Lung (tissue), 12 donors: ENCODE results near the gene NPRL2. TPM values are rescaled to one million over a fixed set of nuclear protein-coding genes. Genes with fewer than 3 reads are reported as not detected.

Experiments used
- ATAC-seq: fragments of 200-7000 bp; cut with Tn5 transposase; one replicate; pipeline ENCODE4 v1.9.1; 2020; ENCODE audit warnings: moderate number of reproducible peaks; ENCODE audit not compliant: insufficient read depth, low FRiP score
- DNase-seq, 3 donors: peaks; one replicate each; pipeline ENCODE4 v3.0.0-alpha.2; 2013 to 2017
- H3K27ac ChIP-seq, 2 donors: one replicate each; pipeline ENCODE4 v1.5.1; 2013; ENCODE audit warnings: mild to moderate bottlenecking in 2 of 2, moderate library complexity in 2 of 2, control low read depth in 1 of 2, inconsistent platforms in 1 of 2, low read depth in 1 of 2, low read length in 1 of 2
- H3K27me3 ChIP-seq, 3 donors: one replicate each; pipeline ENCODE4 v1.5.1; 2013; ENCODE audit warnings: low read length in 2 of 3; ENCODE audit not compliant: control insufficient read depth in 3 of 3, insufficient read depth in 3 of 3
- H3K36me3 ChIP-seq, 4 donors: one replicate each; pipeline ENCODE4 v1.5.1; 2013; ENCODE audit warnings: low read length in 4 of 4, mild to moderate bottlenecking in 1 of 4, moderate library complexity in 1 of 4; ENCODE audit not compliant: control insufficient read depth in 4 of 4, insufficient read depth in 4 of 4
- H3K4me1 ChIP-seq, 5 donors: one replicate each; pipeline ENCODE4 v1.5.1; 2013; ENCODE audit warnings: low read length in 5 of 5, mild to moderate bottlenecking in 2 of 5, moderate library complexity in 1 of 5; ENCODE audit not compliant: control insufficient read depth in 5 of 5, insufficient read depth in 5 of 5
- H3K4me3 ChIP-seq: one replicate; pipeline ENCODE4 v1.5.1; 2013; ENCODE audit warnings: mild to moderate bottlenecking, control low read depth, moderate library complexity
- H3K9ac ChIP-seq, 2 donors: one replicate each; pipeline ENCODE4 v1.5.1; 2013; ENCODE audit warnings: low read length in 2 of 2, control low read depth in 1 of 2; ENCODE audit not compliant: insufficient read depth in 1 of 2
- H3K9me3 ChIP-seq, 4 donors: one replicate each; pipeline ENCODE4 v1.5.1; 2013; ENCODE audit warnings: low read length in 3 of 4, mild to moderate bottlenecking in 1 of 4, moderate library complexity in 1 of 4; ENCODE audit not compliant: control insufficient read depth in 4 of 4, insufficient read depth in 3 of 4
- WGBS, 2 donors: extraction: QIAGEN DNeasy Blood & Tissue Kit; methylation state at CpG; one replicate each; pipeline ENCODE4 v1.1.7; 2013; 5-methylcytosine and 5-hydroxymethylcytosine counted together
- polyA plus RNA-seq, 2 donors: library from polyadenylated mRNA; stranded (reverse); fragments of 200-250 nt; gene quantifications; one replicate each; pipeline ENCODE4 v1.2.1, GENCODE V29; 2013
- total RNA-seq, 2 donors: library from RNA; depleted of rRNA in 1 of 2; stranded (reverse); fragments of >200 nt in 1 of 2; gene quantifications; one replicate each; pipeline ENCODE4 v1.2.1, GENCODE V29; 2014 to 2021
- TF ChIP-seq, protein P1 (sequence below): IDR thresholded peaks from 2 replicates; pipeline ENCODE4 v1.5.1; 2012; ENCODE audit warnings: mild to moderate bottlenecking; ENCODE audit errors: control extremely low read depth, extremely low read depth
- donor health status: control.
- donor health status: control.
- donor health status: Bipolar disorder and iron deficiency.
- donor health status: healthy.
- donor health status: DM: yes; HTN: yes; CAD: no.

NPRL2 gene
- total and polyA plus RNA-seq, 4 donors: 12.7 to 21.9 (median 17.2) TPM

DNA sequence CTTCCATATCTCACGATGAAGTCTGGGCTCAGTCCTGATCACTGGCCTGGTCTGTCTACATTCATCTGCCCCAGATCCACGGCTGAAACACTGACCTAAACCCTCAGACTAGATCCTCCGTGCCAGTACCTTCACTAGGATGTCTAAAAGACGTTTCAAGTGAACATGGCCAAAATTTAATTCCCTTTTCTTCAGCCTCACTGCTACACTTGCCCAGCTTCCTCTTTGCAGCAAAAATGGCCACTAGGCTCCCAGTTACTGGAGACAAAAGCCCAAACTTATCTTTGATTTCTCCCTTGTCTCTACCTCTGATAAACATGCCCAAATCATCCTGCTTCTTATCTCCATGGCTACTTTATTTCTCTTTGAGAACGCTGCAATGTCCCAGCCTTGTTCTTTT, 11.6 kb downstream of the NPRL2 start:
- WGBS, 2 donors: 26 to 56% methylated on average over 5 of the region's 5 CpGs
- Histone ChIP-seq H3K9ac (peak overlapping the region in 1 of 2 donors; percentile 65), H3K27me3 (peaks cover 0 to 5% (median 0%) of the 10 kb centered on the region in 3 donors), H3K4me1 (peaks cover 10 to 58% (median 21%) of the 10 kb centered on the region in 5 donors), H3K27ac (peak overlapping the region in 1 of 2 donors; percentile 96), H3K9me3 (no peaks in the 10 kb centered on the region), H3K4me3 (no peak overlapping the region), H3K36me3 (peaks cover 0 to 5% (median 0%) of the 10 kb centered on the region in 4 donors)
- ATAC-seq: no peak
- no peak for DNase-seq
- TF ChIP-seq, protein P1, sequence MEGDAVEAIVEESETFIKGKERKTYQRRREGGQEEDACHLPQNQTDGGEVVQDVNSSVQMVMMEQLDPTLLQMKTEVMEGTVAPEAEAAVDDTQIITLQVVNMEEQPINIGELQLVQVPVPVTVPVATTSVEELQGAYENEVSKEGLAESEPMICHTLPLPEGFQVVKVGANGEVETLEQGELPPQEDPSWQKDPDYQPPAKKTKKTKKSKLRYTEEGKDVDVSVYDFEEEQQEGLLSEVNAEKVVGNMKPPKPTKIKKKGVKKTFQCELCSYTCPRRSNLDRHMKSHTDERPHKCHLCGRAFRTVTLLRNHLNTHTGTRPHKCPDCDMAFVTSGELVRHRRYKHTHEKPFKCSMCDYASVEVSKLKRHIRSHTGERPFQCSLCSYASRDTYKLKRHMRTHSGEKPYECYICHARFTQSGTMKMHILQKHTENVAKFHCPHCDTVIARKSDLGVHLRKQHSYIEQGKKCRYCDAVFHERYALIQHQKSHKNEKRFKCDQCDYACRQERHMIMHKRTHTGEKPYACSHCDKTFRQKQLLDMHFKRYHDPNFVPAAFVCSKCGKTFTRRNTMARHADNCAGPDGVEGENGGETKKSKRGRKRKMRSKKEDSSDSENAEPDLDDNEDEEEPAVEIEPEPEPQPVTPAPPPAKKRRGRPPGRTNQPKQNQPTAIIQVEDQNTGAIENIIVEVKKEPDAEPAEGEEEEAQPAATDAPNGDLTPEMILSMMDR: no peak

DNA sequence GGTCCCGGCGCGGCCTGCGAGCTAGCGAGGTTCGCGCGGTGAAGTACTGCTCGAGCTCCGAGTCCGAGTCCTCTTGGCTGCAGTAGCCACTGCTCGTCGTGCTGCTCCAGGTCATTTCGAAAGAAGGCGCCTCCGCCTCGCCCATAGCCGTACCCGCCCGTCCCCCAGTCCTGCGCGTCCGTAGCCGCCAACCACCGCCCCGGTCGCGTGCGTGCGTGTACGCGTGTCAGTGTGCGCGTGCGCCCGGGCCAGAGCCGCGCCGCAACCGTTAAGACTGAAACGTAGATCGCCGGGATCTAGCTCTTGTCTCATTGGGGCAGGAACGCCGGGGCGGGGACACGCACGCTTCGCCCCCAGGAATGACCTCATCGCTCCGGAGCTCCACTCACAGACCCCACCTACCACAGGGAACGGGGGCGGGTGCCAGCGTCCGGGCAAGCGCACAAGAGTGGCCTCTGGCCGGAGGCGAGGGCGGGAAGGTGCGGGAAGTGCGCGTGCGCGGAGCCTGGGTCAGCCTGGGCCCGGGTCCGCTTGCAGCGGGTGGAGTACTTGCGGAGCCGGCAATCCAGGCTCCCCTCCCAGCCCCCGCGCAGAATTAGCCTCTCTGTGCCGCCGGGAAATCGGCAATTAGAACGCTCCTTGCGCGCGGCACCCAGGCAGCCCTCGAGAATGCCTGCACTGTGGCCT, 13.3 kb downstream of the NPRL2 start:
- Histone ChIP-seq H3K27ac (peak overlapping the region; percentile 89 to 96), H3K4me3 (peak overlapping the region; percentile 90), H3K27me3 (peaks cover 0 to 5% (median 0%) of the 10 kb centered on the region in 3 donors), H3K36me3 (peaks cover 0 to 7% (median 2%) of the 10 kb centered on the region in 4 donors), H3K9ac (peak overlapping the region; percentile 63 to 89), H3K4me1 (peaks cover 10 to 58% (median 21%) of the 10 kb centered on the region in 5 donors), H3K9me3 (no peaks in the 10 kb centered on the region)
- peak; percentile 99 for DNase-seq
- TF ChIP-seq, protein P1: no peak
- 0% methylated on average over 77 to 79 of the region's 79 CpGs for WGBS, 2 donors
- peak; percentile 84 for ATAC-seq

DNA sequence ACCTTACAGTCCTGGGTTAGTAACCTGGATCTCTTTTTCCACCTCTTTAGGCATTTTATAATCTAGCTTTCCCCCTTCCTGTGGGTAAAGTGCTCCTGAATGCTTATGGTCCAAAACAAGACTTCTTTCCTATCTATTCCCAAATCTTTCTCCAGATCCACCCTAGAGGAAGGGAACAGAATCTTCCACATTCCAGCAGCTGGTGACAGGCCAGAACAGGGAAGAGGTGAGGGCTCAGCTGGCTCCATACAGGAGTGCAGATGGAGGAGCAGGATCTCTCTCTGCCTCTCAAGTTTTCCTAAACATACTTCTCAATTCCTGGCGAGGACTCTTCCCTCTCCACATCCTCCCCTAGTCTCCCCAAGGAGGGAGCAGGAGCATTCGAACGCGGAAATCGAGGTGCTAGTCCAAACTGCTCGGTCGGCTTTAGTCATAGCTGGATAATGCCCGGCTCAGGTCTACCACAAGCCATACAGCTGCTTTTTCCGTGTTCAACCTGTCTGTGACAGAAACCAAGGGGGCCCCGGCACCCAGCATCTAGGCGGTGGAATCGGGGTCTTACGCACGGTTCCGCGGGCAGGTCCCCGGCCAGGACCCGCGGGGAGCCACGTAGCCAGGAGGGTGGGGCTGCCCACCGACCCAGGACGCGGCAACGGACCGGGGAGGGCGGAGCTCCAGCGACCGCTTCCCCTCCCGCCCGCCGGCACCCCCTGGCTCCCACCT, 14.0 kb downstream of the NPRL2 start:
- 1 to 3% methylated on average over 26 to 31 of the region's 31 CpGs for WGBS, 2 donors
- Histone ChIP-seq H3K27ac (peak overlapping the region; percentile 89 to 96), H3K36me3 (peaks cover 4 to 13% (median 9%) of the 10 kb centered on the region in 4 donors), H3K4me3 (peak overlapping the region; percentile 90), H3K27me3 (peaks cover 0 to 5% (median 0%) of the 10 kb centered on the region in 3 donors), H3K4me1 (peaks cover 10 to 53% (median 20%) of the 10 kb centered on the region in 5 donors), H3K9me3 (no peaks in the 10 kb centered on the region), H3K9ac (peak overlapping the region; percentile 63 to 89)
- TF ChIP-seq, protein P1: no peak
- no peak for DNase-seq
- peak; percentile 10 for ATAC-seq
